ENCODE measurements around the gene L3MBTL2.

- TF ChIP-seq EZH2 (IDR thresholded peaks at IDR 0.05; ENCODE audit: borderline replicate concordance) (no peak), CTCF (IDR thresholded peaks at IDR 0.05; ENCODE audit: poor library complexity) (no peak), EZH2phosphoT487 (IDR thresholded peaks at IDR 0.05; ENCODE audit: low read depth, severe bottlenecking, unreplicated experiment) (no peak)
Measured at GRCh38 chr22:41193829-41194228, 11.3 kb upstream of the L3MBTL2 start.
